IMR-90 (cell line): Measurements from ENCODE around the gene CMSS1. TPM values are rescaled to one million over a fixed set of nuclear protein-coding genes. Genes with fewer than 3 reads are reported as not detected.
A peak's percentile ranks its signal among the peaks of the same experiment; 100 is the strongest.
"Not testable (repeated sequence)": the region's sequence is repeated elsewhere in the genome, so short reads cannot be mapped to it uniquely, and the experiment has no call there.

Experiments
- ATAC-seq: fragments of 200-7000 bp; cut with Tn5 transposase; 2 replicates; pipeline ENCODE4 v1.9.1; 2020; ENCODE audit warnings: low read depth, mild to moderate bottlenecking, moderate library complexity
- BruUV-seq: library from RNA; stranded (reverse); fragments of 400-500 nt; replicated peaks from 2 replicates; lab custom pipeline; 2021; lab: Mats Ljungman, UMichigan
- CTCF ChIA-PET: fragments of 300-600 bp; formaldehyde crosslinking; extraction: SDS; loops from one replicate; lab custom pipeline; 2021; ENCODE audit warnings: antibody characterized with exemption; lab: Yijun Ruan, JAX
- POLR2A ChIA-PET: fragments of 300-600 bp; sonication (Branson Sonifier 250); formaldehyde crosslinking; loops from one replicate; lab custom pipeline; 2022; ENCODE audit warnings: antibody characterized with exemption; ENCODE audit not compliant: unreplicated experiment; lab: Charles Lee
- DNase-seq: peaks from one replicate; pipeline ENCODE4 v3.0.0; 2013
- H2AFZ ChIP-seq: replicated peaks from 2 replicates; pipeline ENCODE3; 2013; ENCODE audit warnings: low read length, mild to moderate bottlenecking; ENCODE audit not compliant: poor library complexity
- H2AK5ac ChIP-seq: 2 replicates; pipeline ENCODE4 v1.6.1; 2013; ENCODE audit warnings: low read depth, low read length, inconsistent platforms
- H2AK9ac ChIP-seq: replicated peaks from 2 replicates; pipeline ENCODE3; 2013; ENCODE audit warnings: mild to moderate bottlenecking, low read depth, low read length, moderate library complexity; ENCODE audit not compliant: poor library complexity
- H2BK120ac ChIP-seq: 2 replicates; pipeline ENCODE4 v1.6.1; 2013; ENCODE audit warnings: low read depth, low read length, inconsistent platforms
- H2BK15ac ChIP-seq: 3 replicates; pipeline ENCODE4 v1.6.1; 2013; ENCODE audit warnings: low read depth, low read length, inconsistent platforms
- H2BK20ac ChIP-seq: 2 replicates; pipeline ENCODE4 v1.6.1; 2013; ENCODE audit warnings: low read depth, mild to moderate bottlenecking, inconsistent platforms, low read length, moderate library complexity
- H2BK5ac ChIP-seq: 2 replicates; pipeline ENCODE4 v1.6.1; 2013; ENCODE audit warnings: mild to moderate bottlenecking, low read depth, low read length, inconsistent platforms; ENCODE audit not compliant: poor library complexity, severe bottlenecking
- H3K14ac ChIP-seq: replicated peaks from 2 replicates; pipeline ENCODE4 v1.6.1; 2013; ENCODE audit warnings: low read depth, low read length, inconsistent platforms
- H3K18ac ChIP-seq: 2 replicates; pipeline ENCODE4 v1.6.1; 2013; ENCODE audit warnings: low read depth, low read length, control low read depth
- H3K23ac ChIP-seq: 2 replicates; pipeline ENCODE4 v1.6.1; 2013; ENCODE audit warnings: low read depth, low read length, inconsistent platforms
- H3K27ac ChIP-seq: 2 replicates; pipeline ENCODE4 v1.5.1; 2013; ENCODE audit warnings: mild to moderate bottlenecking, control low read depth, low read length; ENCODE audit not compliant: insufficient read depth
- H3K27me3 ChIP-seq: 2 replicates; pipeline ENCODE4 v1.6.1; 2013; ENCODE audit warnings: low read length; ENCODE audit not compliant: control insufficient read depth, insufficient read depth
- H3K36me3 ChIP-seq: 2 replicates; pipeline ENCODE4 v1.6.1; 2013; ENCODE audit warnings: low read length, mixed read lengths; ENCODE audit not compliant: control insufficient read depth, insufficient read depth
- H3K4ac ChIP-seq: 2 replicates; pipeline ENCODE4 v1.6.1; 2013; ENCODE audit warnings: low read depth, low read length, inconsistent platforms
- H3K4me1 ChIP-seq: 2 replicates; pipeline ENCODE4 v1.6.1; 2013; ENCODE audit warnings: low read length, mixed read lengths; ENCODE audit not compliant: control insufficient read depth, insufficient read depth
- H3K4me2 ChIP-seq: 2 replicates; pipeline ENCODE4 v1.6.1; 2013; ENCODE audit warnings: low read depth, mild to moderate bottlenecking, control low read depth, low read length, moderate library complexity
- H3K4me3 ChIP-seq: 2 replicates; pipeline ENCODE4 v1.5.1; 2013; ENCODE audit warnings: low read depth, mild to moderate bottlenecking, control low read depth, low read length, moderate library complexity; ENCODE audit not compliant: insufficient read depth
- H3K56ac ChIP-seq: 2 replicates; pipeline ENCODE4 v1.6.1; 2013; ENCODE audit warnings: low read length, inconsistent platforms; ENCODE audit not compliant: insufficient read depth; ENCODE audit errors: extremely low read depth
- H3K79me1 ChIP-seq, 2 experiments: 2 replicates each; pipeline ENCODE4 v1.6.1; 2013; ENCODE audit warnings: low read length in 2 of 2, inconsistent platforms in 1 of 2, low read depth in 1 of 2
- H3K9ac ChIP-seq: 2 replicates; pipeline ENCODE4 v1.6.1; 2013; ENCODE audit warnings: low read depth, low read length, control low read depth
- H3K9me1 ChIP-seq: 2 replicates; pipeline ENCODE4 v1.6.1; 2013; ENCODE audit warnings: low read length, inconsistent platforms; ENCODE audit not compliant: insufficient read depth
- H3K9me3 ChIP-seq: 2 replicates; pipeline ENCODE4 v1.6.1; 2013; ENCODE audit warnings: low read length; ENCODE audit not compliant: control insufficient read depth, insufficient read depth
- H4K20me1 ChIP-seq: 2 replicates; pipeline ENCODE4 v1.6.1; 2013; ENCODE audit warnings: low read length, inconsistent platforms; ENCODE audit not compliant: insufficient read depth
- H4K5ac ChIP-seq: 2 replicates; pipeline ENCODE4 v1.6.1; 2013; ENCODE audit warnings: mild to moderate bottlenecking, low read depth, low read length, control low read depth
- H4K8ac ChIP-seq, 2 experiments: 2 replicates each; pipeline ENCODE4 v1.6.1; 2013; ENCODE audit warnings: low read depth in 2 of 2, low read length in 2 of 2, control low read depth in 1 of 2, inconsistent platforms in 1 of 2
- H4K91ac ChIP-seq: 2 replicates; pipeline ENCODE4 v1.6.1; 2013; ENCODE audit warnings: low read depth, low read length, inconsistent platforms; ENCODE audit not compliant: insufficient read depth
- CHD1 ChIP-seq: IDR thresholded peaks from 2 replicates; pipeline ENCODE4 v1.6.1; 2012; ENCODE audit warnings: low read depth, low read length, improper control_type of control experiment
- SMC3 ChIP-seq: fragments of 150-350 bp; IDR thresholded peaks from 2 replicates; pipeline ENCODE4 v1.6.1; 2016; ENCODE audit warnings: low read depth, mild to moderate bottlenecking, antibody characterized with exemption, low read length, moderate library complexity
- WGBS, 2 experiments: methylation state at CpG; one replicate each; pipeline versions ENCODE4 v1.1.5 to v1.1.7; 2013; ENCODE audit warnings: missing lambda C conversion rate in 2 of 2; ENCODE audit not compliant: insufficient read length in 1 of 2; ENCODE audit errors: extremely low coverage in 2 of 2; 5-methylcytosine and 5-hydroxymethylcytosine counted together
- dilution Hi-C: fragments of 300-500 bp; cut with HindIII; formaldehyde crosslinking; loops from one replicate; pipeline ENCODE4 v1.14.3; 2018; ENCODE audit warnings: low sequenced_read_pairs; ENCODE audit not compliant: unreplicated experiment
- in situ Hi-C: fragments of 300-500 bp; cut with MboI; formaldehyde crosslinking; loops from 3 replicates; pipeline ENCODE4 v1.14.3; 2019; ENCODE audit warnings: low sequenced_read_pairs, inconsistent platforms, mixed read lengths
- intact Hi-C: fragments of 100-400 bp; cut with micrococcal nuclease; formaldehyde crosslinking; loops from 2 replicates; pipeline ENCODE4 v1.10.0; 2022
- polyA plus RNA-seq, 3 experiments: library from polyadenylated mRNA; depleted of rRNA; stranded (reverse); fragments of >200 nt; gene quantifications; 2 replicates each; pipeline ENCODE4 v1.2.3, GENCODE V29; 2012; ENCODE audit warnings: low replicate concordance in 1 of 3
- total RNA-seq: library from RNA; depleted of rRNA; stranded (reverse); fragments of >200 nt; gene quantifications from 2 replicates; pipeline ENCODE4 v1.2.3, GENCODE V29; 2012

Gene CMSS1
- total and polyA plus RNA-seq, 2 of the 4 experiments (the other 2 are of a cell fraction): 12.5 to 13.6 TPM

DNA sequence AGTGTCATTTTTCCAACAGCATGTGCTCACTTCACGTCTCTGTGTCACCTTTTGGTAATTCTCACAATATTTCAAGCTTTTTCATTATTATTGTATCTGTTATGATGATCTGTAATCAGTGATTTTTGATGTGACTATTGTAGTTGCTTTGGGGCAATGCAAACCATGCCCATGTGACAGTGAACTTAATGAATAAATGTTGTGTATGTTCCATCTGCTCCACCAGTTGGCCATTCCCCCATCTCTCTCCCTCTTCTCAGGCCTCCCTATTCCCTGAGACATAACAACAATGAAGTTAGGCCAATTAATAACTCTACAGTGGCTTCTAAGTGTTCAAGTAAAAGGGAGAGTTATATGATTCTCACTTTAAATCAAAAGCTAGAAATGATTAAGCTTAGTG lies 410.6 kb downstream of the CMSS1 start:
- POLR2A ChIA-PET: no interaction called here
- Histone ChIP-seq H2AFZ (no peak overlapping the region), H4K20me1 (no peaks in the 10 kb centered on the region), H3K14ac (no peak overlapping the region), H3K4me1 (peaks cover 11% of the 10 kb centered on the region; the same call in 1 of the 2 replicates), H4K8ac (no peak overlapping the region), H2AK5ac (no peak overlapping the region), H3K18ac (no peak overlapping the region), H3K4me3 (no peak overlapping the region), H2AK9ac (no peak overlapping the region), H3K9me1 (no peaks in the 10 kb centered on the region), H4K91ac (no peak overlapping the region), H3K4ac (no peak overlapping the region), H3K23ac (no peak overlapping the region), H3K27ac (no peak overlapping the region), H3K9me3 (peaks cover 5% of the 10 kb centered on the region), H2BK20ac (no peak overlapping the region), H3K4me2 (no peak overlapping the region), H2BK5ac (no peak overlapping the region), H3K9ac (no peak overlapping the region), H3K27me3 (no peaks in the 10 kb centered on the region), H4K5ac (no peak overlapping the region), H2BK15ac (no peak overlapping the region; the same call in 2 of the 3 replicates), H3K79me1 (no peaks in the 10 kb centered on the region), H2BK120ac (peak overlapping the region; percentile 46), H3K36me3 (no peaks in the 10 kb centered on the region), H3K56ac (no peak overlapping the region)
- CTCF ChIA-PET: no interaction called here
- dilution Hi-C loops: no loop called here
- WGBS, 2 experiments: no CpG with 5 or more reads among the region's 1 CpG
- TF ChIP-seq SMC3 (no peak), CHD1 (no peak)
- ATAC-seq (no peak), DNase-seq (no peak)
- in situ Hi-C loops: no loop called here
- no TSS peak for BruUV-seq
- intact Hi-C loops: no loop called here

GRCh38 chr3:100229188-100229587 lies 411.5 kb downstream of the CMSS1 start:
- H3K79me1 ChIP-seq, H3K36me3 ChIP-seq, H3K4me3 ChIP-seq, H3K14ac ChIP-seq, H3K9me3 ChIP-seq, H2AK9ac ChIP-seq, H2BK120ac ChIP-seq, H4K20me1 ChIP-seq, H3K4ac ChIP-seq, H3K9ac ChIP-seq, BruUV-seq, H2AFZ ChIP-seq, ATAC-seq, in situ Hi-C loops, H3K18ac ChIP-seq, POLR2A ChIA-PET, H3K9me1 ChIP-seq, H2BK5ac ChIP-seq, DNase-seq, H3K27me3 ChIP-seq, H4K91ac ChIP-seq, H3K4me2 ChIP-seq, H4K5ac ChIP-seq, H2BK20ac ChIP-seq, H2BK15ac ChIP-seq, intact Hi-C loops, H3K27ac ChIP-seq, H3K56ac ChIP-seq, H3K23ac ChIP-seq, dilution Hi-C loops, H2AK5ac ChIP-seq, H4K8ac ChIP-seq: not testable (repeated sequence)
- CTCF ChIA-PET: interaction anchor here (1.4 kb wide), 1 partner anchor 379 kb away, joined by 3 read pairs; no protein-coding TSS in a partner anchor
- WGBS, 2 experiments: 88% methylated on average over 1 of the region's 3 CpGs; no CpG with 5 or more reads in 1 of the 2 experiments
- peaks cover 11% of the 10 kb centered on the region; the same call in 1 of the 2 replicates for H3K4me1 ChIP-seq
